Transverse colon (tissue), 4 donors: ENCODE measurements around the gene TMEM190.

Source experiments
- POLR2A ChIP-seq: fragments of 450-650 bp; IDR thresholded peaks from one replicate; pipeline ENCODE4 v1.6.1; 2016; ENCODE audit warnings: antibody characterized with exemption, mild to moderate bottlenecking, moderate library complexity
- POLR2AphosphoS5 ChIP-seq, 3 donors: sonication (generic); formaldehyde crosslinking; IDR thresholded peaks; one replicate each; pipeline ENCODE4 v1.6.1; 2016; ENCODE audit warnings: antibody characterized with exemption in 3 of 3
- TF ChIP-seq, protein P1 (sequence below), 5 experiments: fragments of 200-600 bp in 3 of 5; fragments of 450-650 bp in 2 of 5; sonication (generic) in 3 of 5; IDR thresholded peaks; 1 replicate in 2 of 5; 2 replicates in 3 of 5; pipeline ENCODE4 v1.5.1; 2016 to 2017; ENCODE audit warnings: antibody characterized with exemption in 5 of 5, inconsistent platforms in 3 of 5, mild to moderate bottlenecking in 2 of 5, moderate library complexity in 1 of 5

- TF ChIP-seq, protein P1, sequence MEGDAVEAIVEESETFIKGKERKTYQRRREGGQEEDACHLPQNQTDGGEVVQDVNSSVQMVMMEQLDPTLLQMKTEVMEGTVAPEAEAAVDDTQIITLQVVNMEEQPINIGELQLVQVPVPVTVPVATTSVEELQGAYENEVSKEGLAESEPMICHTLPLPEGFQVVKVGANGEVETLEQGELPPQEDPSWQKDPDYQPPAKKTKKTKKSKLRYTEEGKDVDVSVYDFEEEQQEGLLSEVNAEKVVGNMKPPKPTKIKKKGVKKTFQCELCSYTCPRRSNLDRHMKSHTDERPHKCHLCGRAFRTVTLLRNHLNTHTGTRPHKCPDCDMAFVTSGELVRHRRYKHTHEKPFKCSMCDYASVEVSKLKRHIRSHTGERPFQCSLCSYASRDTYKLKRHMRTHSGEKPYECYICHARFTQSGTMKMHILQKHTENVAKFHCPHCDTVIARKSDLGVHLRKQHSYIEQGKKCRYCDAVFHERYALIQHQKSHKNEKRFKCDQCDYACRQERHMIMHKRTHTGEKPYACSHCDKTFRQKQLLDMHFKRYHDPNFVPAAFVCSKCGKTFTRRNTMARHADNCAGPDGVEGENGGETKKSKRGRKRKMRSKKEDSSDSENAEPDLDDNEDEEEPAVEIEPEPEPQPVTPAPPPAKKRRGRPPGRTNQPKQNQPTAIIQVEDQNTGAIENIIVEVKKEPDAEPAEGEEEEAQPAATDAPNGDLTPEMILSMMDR (IDR thresholded peaks at IDR 0.05), result no peak
- TF ChIP-seq POLR2AphosphoS5 (IDR thresholded peaks at IDR 0.05), result no peak
- TF ChIP-seq POLR2A, result no peak
Measured at GRCh38 chr19:55358493-55358892, 18.1 kb upstream of the TMEM190 start.
